H9 (cell line): ENCODE data around the gene ECSIT. TPM values are rescaled to one million over a fixed set of nuclear protein-coding genes. Genes with fewer than 3 reads are reported as not detected.

Experiments
- DNase-seq: peaks from one replicate; pipeline ENCODE4 v3.0.0-alpha.2; 2017
- H2AFZ ChIP-seq: one replicate; pipeline ENCODE4 v1.6.1; 2013; ENCODE audit warnings: mild to moderate bottlenecking, low read length, control low read depth, moderate library complexity
- H2AK5ac ChIP-seq: 2 replicates; pipeline ENCODE4 v1.6.1; 2013; ENCODE audit warnings: low read length, control low read depth, mixed read lengths; ENCODE audit not compliant: insufficient read length
- H2BK120ac ChIP-seq: one replicate; pipeline ENCODE4 v1.6.1; 2013; ENCODE audit warnings: low read depth, mild to moderate bottlenecking, low read length, control low read depth, inconsistent platforms; ENCODE audit not compliant: poor library complexity, severe bottlenecking
- H2BK12ac ChIP-seq: 2 replicates; pipeline ENCODE4 v1.6.1; 2013; ENCODE audit warnings: low read length, control low read depth, mixed read lengths, low read depth; ENCODE audit not compliant: insufficient read length
- H2BK15ac ChIP-seq: 2 replicates; pipeline ENCODE4 v1.6.1; 2013; ENCODE audit warnings: low read depth, low read length, control low read depth
- H2BK20ac ChIP-seq: one replicate; pipeline ENCODE4 v1.6.1; 2013; ENCODE audit warnings: low read depth, mild to moderate bottlenecking, low read length, control low read depth, inconsistent platforms; ENCODE audit not compliant: poor library complexity, severe bottlenecking
- H2BK5ac ChIP-seq: 2 replicates; pipeline ENCODE4 v1.6.1; 2013; ENCODE audit warnings: low read length, control low read depth, mixed read lengths; ENCODE audit not compliant: insufficient read length
- H3K14ac ChIP-seq: 2 replicates; pipeline ENCODE4 v1.6.1; 2013; ENCODE audit warnings: low read length, control low read depth; ENCODE audit not compliant: insufficient read depth
- H3K18ac ChIP-seq: 2 replicates; pipeline ENCODE4 v1.6.1; 2013; ENCODE audit warnings: low read depth, mild to moderate bottlenecking, mixed read lengths, low read length, control low read depth; ENCODE audit not compliant: insufficient read length
- H3K23ac ChIP-seq: 2 replicates; pipeline ENCODE4 v1.6.1; 2013; ENCODE audit warnings: low read length, control low read depth, mixed read lengths, low read depth; ENCODE audit not compliant: insufficient read length
- H3K23me2 ChIP-seq: 2 replicates; pipeline ENCODE4 v1.6.1; 2013; ENCODE audit warnings: low read depth, mild to moderate bottlenecking, mixed read lengths, low read length, control low read depth; ENCODE audit not compliant: insufficient read length, poor library complexity, severe bottlenecking
- H3K27ac ChIP-seq: 2 replicates; pipeline ENCODE4 v1.5.1; 2013; ENCODE audit warnings: low read length, control low read depth, mixed read lengths, low read depth; ENCODE audit not compliant: insufficient read length
- H3K27me3 ChIP-seq: 2 replicates; pipeline ENCODE4 v1.6.1; 2013; ENCODE audit warnings: low read length, control low read depth, inconsistent platforms; ENCODE audit not compliant: insufficient read depth
- H3K4ac ChIP-seq: 2 replicates; pipeline ENCODE4 v1.6.1; 2013; ENCODE audit warnings: low read depth, mild to moderate bottlenecking, control low read depth, inconsistent platforms, low read length, moderate library complexity
- H3K4me1 ChIP-seq: 2 replicates; pipeline ENCODE4 v1.6.1; 2013; ENCODE audit warnings: low read length, control low read depth, inconsistent platforms; ENCODE audit not compliant: insufficient read depth
- H3K4me2 ChIP-seq: 2 replicates; pipeline ENCODE4 v1.6.1; 2013; ENCODE audit warnings: low read length, control low read depth, mixed read lengths; ENCODE audit not compliant: insufficient read length, insufficient read depth
- H3K56ac ChIP-seq: 2 replicates; pipeline ENCODE4 v1.6.1; 2013; ENCODE audit warnings: low read depth, mild to moderate bottlenecking, mixed read lengths, low read length, control low read depth; ENCODE audit not compliant: insufficient read length
- H3K79me1 ChIP-seq: 2 replicates; pipeline ENCODE4 v1.6.1; 2013; ENCODE audit warnings: low read depth, mild to moderate bottlenecking, moderate library complexity, low read length, control low read depth, inconsistent platforms; ENCODE audit not compliant: insufficient read depth, poor library complexity, severe bottlenecking
- H3K79me2 ChIP-seq: 2 replicates; pipeline ENCODE4 v1.6.1; 2013; ENCODE audit warnings: low read length, control low read depth, inconsistent platforms; ENCODE audit not compliant: insufficient read depth
- H3K9ac ChIP-seq: 2 replicates; pipeline ENCODE4 v1.6.1; 2013; ENCODE audit warnings: low read length, control low read depth, mixed read lengths; ENCODE audit not compliant: insufficient read length; ENCODE audit errors: extremely low read depth
- H3K9me3 ChIP-seq: one replicate; pipeline ENCODE4 v1.6.1; 2013; ENCODE audit warnings: low read depth, low read length, inconsistent platforms; ENCODE audit not compliant: control insufficient read depth
- H3T11ph ChIP-seq: one replicate; pipeline ENCODE4 v1.6.1; 2013; ENCODE audit warnings: mild to moderate bottlenecking, low read length, control low read depth, inconsistent platforms
- H4K20me1 ChIP-seq: one replicate; pipeline ENCODE4 v1.6.1; 2013; ENCODE audit not compliant: control insufficient read depth, insufficient read length, insufficient read depth
- H4K5ac ChIP-seq: 2 replicates; pipeline ENCODE4 v1.6.1; 2013; ENCODE audit warnings: low read depth, mild to moderate bottlenecking, mixed read lengths, low read length, control low read depth; ENCODE audit not compliant: insufficient read length
- H4K8ac ChIP-seq: replicated peaks from 2 replicates; pipeline ENCODE4 v1.6.1; 2013; ENCODE audit warnings: low read length, control low read depth, mixed read lengths, low read depth; ENCODE audit not compliant: insufficient read length
- H4K91ac ChIP-seq: 2 replicates; pipeline ENCODE4 v1.6.1; 2013; ENCODE audit warnings: low read depth, mild to moderate bottlenecking, moderate library complexity, mixed read lengths, low read length, control low read depth; ENCODE audit not compliant: insufficient read length
- H3K27ac Mint-ChIP-seq, 3 experiments: 2 replicates in 2 of 3; 3 replicates in 1 of 3; pipeline ENCODE4 v1.8.0; 2020 to 2021; ENCODE audit warnings: mixed read lengths in 3 of 3, mild to moderate bottlenecking in 1 of 3, moderate library complexity in 1 of 3
- H3K27me3 Mint-ChIP-seq: 2 replicates; pipeline ENCODE4 v1.8.0; 2021; ENCODE audit warnings: low read depth, mild to moderate bottlenecking, moderate library complexity, mixed read lengths
- H3K36me3 Mint-ChIP-seq, 3 experiments: 2 replicates in 2 of 3; 3 replicates in 1 of 3; pipeline ENCODE4 v1.8.0; 2020 to 2021; ENCODE audit warnings: low read depth in 3 of 3, mixed read lengths in 3 of 3; ENCODE audit not compliant: insufficient read depth in 1 of 3
- H3K4me1 Mint-ChIP-seq, 2 experiments: 2 replicates each; pipeline ENCODE4 v1.8.0; 2020; ENCODE audit warnings: mixed read lengths in 2 of 2
- H3K4me3 Mint-ChIP-seq, 2 experiments: 2 replicates in 1 of 2; 3 replicates in 1 of 2; pipeline ENCODE4 v1.8.0; 2020 to 2021; ENCODE audit warnings: mild to moderate bottlenecking in 2 of 2, mixed read lengths in 2 of 2, moderate library complexity in 1 of 2
- H3K9me3 Mint-ChIP-seq, 2 experiments: 2 replicates in 1 of 2; 3 replicates in 1 of 2; pipeline ENCODE4 v1.8.0; 2020; ENCODE audit warnings: mild to moderate bottlenecking in 2 of 2, mixed read lengths in 2 of 2, moderate library complexity in 1 of 2
- CTCF ChIP-seq: fragments of 200-600 bp; sonication (generic); conservative IDR thresholded peaks from 3 replicates; pipeline ENCODE4 v1.8.0; 2021; ENCODE audit warnings: antibody characterized with exemption, mild to moderate bottlenecking
- WGBS: extraction: QIAGEN DNeasy Blood & Tissue Kit; methylation state at CpG from one replicate; pipeline ENCODE4 v1.1.7; 2013; ENCODE audit warnings: missing lambda C conversion rate, low lambda C conversion rate, mixed read lengths; ENCODE audit not compliant: insufficient read length; ENCODE audit errors: extremely low coverage; 5-methylcytosine and 5-hydroxymethylcytosine counted together
- long read RNA-seq: library from polyadenylated mRNA; unstranded; transcript quantifications from one replicate; pipeline ENCODE4 v2.0.0, GENCODE V29; 2020
- total RNA-seq: library from RNA; stranded (reverse); gene quantifications from 2 replicates; pipeline ENCODE4 v1.2.1, GENCODE V29; 2021

Gene ECSIT
- 40.0 and 42.4 TPM in 2 replicates for total RNA-seq
- long read RNA-seq, transcript ECSIT-202 (8 exons, 1,700 nt) = major isoform, 310 of 403 reads
- long read RNA-seq, transcript ECSIT-203 (6 exons, 970 nt) = minor isoform, 7 of 403 reads
- long read RNA-seq, partial matches to known transcripts = 6 of 403 reads
- long read RNA-seq, other reads (novel, unspliced or antisense) = 78 of 403 reads

DNA sequence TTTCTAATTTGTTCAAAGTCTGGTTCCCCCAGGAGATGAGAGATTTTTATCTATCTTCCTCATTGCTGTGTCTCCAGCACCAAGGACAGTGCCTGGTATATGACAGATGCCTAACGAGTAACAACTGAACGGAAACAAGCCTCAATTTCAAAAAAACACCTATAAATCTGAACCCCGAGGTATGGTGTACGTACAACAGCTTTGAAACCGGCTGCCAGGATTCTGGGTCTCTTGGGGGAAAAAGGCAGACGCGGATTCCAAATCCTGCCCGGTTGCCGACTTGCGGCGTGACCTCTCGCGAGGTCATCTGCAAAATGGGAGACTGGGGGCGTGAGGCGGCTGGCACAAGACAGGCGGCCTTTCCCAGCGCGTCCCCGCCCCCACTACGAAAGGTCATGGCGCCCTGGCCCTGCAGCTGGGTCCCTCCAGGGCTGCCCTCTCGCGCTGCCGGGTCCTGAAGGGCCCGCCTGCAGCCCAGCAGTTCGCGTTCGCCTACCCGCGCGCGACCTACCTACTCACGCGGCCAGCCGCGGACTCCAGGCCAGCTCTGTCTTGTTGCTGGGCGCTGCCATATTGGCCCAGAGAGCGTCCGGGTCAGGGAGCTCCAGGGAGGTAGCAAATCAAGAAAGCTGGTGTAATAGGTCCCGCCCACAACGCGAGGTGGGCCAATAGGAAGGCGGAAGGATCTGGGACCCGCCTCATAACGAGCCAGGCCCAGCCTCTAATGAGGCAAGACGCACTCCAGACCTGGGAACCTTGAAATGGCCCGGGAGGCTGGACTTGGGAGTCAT, at the start of gene ECSIT:
TSS of gene ECSIT (minus strand) at position 584 of the 791 bp plus-strand sequence. CDS start 9,964 bp downstream, outside the sequence.
- Histone ChIP-seq H3K9ac (peak within 1 kb of the TSS; percentile 83), H3K27me3 (no peaks in the 10 kb centered on the region)

More for the DNA sequence above, at the start of gene ECSIT:
- H3K9me3 ChIP-seq = no peaks in the 10 kb centered on the region
- peak within 1 kb of the TSS; percentile 99 for H3K18ac ChIP-seq
- H3K14ac ChIP-seq = peak within 1 kb of the TSS; percentile 97
- no peak within 1 kb of the TSS for H4K8ac ChIP-seq
- no peak within 1 kb of the TSS for H2BK12ac ChIP-seq
- peak within 1 kb of the TSS; percentile 30 for H3K27ac ChIP-seq
- H3T11ph ChIP-seq = no peak within 1 kb of the TSS
- Mint-ChIP-seq H3K4me3 (peak within 1 kb of the TSS; percentile 83 to 91), H3K9me3 (no peaks in the 10 kb centered on the region), H3K4me1 (peaks cover 7 to 13% of the 10 kb centered on the region in 2 experiments), H3K27me3 (peaks cover 8% of the 10 kb centered on the region), H3K27ac (peak within 1 kb of the TSS; percentile 33 to 88 (median 81); a peak in 6 of 7 replicates), H3K36me3 (peaks cover 0 to 4% (median 0%) of the 10 kb centered on the region in 3 experiments; a peak in 1 of 7 replicates)
- H3K79me2 ChIP-seq = no peaks in the 10 kb centered on the region
- no peaks in the 10 kb centered on the region; the same call in 1 of the 2 replicates for H3K4me1 ChIP-seq
- H4K5ac ChIP-seq = no peak within 1 kb of the TSS
- H3K4me2 ChIP-seq = peak within 1 kb of the TSS; percentile 86
- DNase-seq = peak; percentile 99
- no peak within 1 kb of the TSS for H2BK20ac ChIP-seq
- H3K56ac ChIP-seq = no peak within 1 kb of the TSS
- no peak within 1 kb of the TSS for H2AK5ac ChIP-seq
- H4K20me1 ChIP-seq = no peaks in the 10 kb centered on the region
- no CpG with 5 or more reads among the region's 47 CpGs for whole genome bisulfite sequencing
- peaks cover 7% of the 10 kb centered on the region for H3K23me2 ChIP-seq
- no peak within 1 kb of the TSS for H3K23ac ChIP-seq
- no peak within 1 kb of the TSS for H3K4ac ChIP-seq
- H2BK15ac ChIP-seq = peak within 1 kb of the TSS; percentile 100; the same call in 1 of the 2 replicates
- no peak for TF ChIP-seq CTCF
- peak within 1 kb of the TSS; percentile 95 for H2AFZ ChIP-seq
- no peak within 1 kb of the TSS for H2BK120ac ChIP-seq
- no peaks in the 10 kb centered on the region for H3K79me1 ChIP-seq
- no peak within 1 kb of the TSS for H2BK5ac ChIP-seq
- H4K91ac ChIP-seq = no peak within 1 kb of the TSS
